Mesothelial cell of epicardium (in vitro differentiated cells): ENCODE measurements around the gene ROGDI. TPM values are rescaled to one million over a fixed set of nuclear protein-coding genes. Genes with fewer than 3 reads are reported as not detected.
A peak's percentile ranks its signal among the peaks of the same experiment; 100 is the strongest.

Experiments
- DNase-seq, 2 experiments: peaks; one replicate each; pipeline ENCODE4 v3.0.0; 2021; ENCODE audit warnings: low spot score in 2 of 2; ENCODE audit not compliant: unreplicated experiment in 2 of 2
- H3K27ac Mint-ChIP-seq: 2 replicates; pipeline ENCODE4 v1.8.0; 2021; ENCODE audit warnings: mixed read lengths
- H3K27me3 Mint-ChIP-seq: 2 replicates; pipeline ENCODE4 v1.8.0; 2021; ENCODE audit warnings: low read depth, mixed read lengths
- H3K36me3 Mint-ChIP-seq: 2 replicates; pipeline ENCODE4 v1.8.0; 2021; ENCODE audit warnings: mixed read lengths
- H3K4me1 Mint-ChIP-seq: 2 replicates; pipeline ENCODE4 v1.8.0; 2021; ENCODE audit warnings: mixed read lengths
- H3K4me3 Mint-ChIP-seq: 2 replicates; pipeline ENCODE4 v1.8.0; 2021; ENCODE audit warnings: mild to moderate bottlenecking, moderate library complexity, mixed read lengths
- H3K9me3 Mint-ChIP-seq: 2 replicates; pipeline ENCODE4 v1.8.0; 2021; ENCODE audit warnings: mixed read lengths
- total RNA-seq: library from RNA; stranded (reverse); gene quantifications from 3 replicates; pipeline ENCODE4 v1.2.1, GENCODE V29; 2021
- TF ChIP-seq, protein P1 (sequence below): fragments of 200-600 bp; sonication (generic); IDR thresholded peaks from one replicate; pipeline ENCODE4 v1.5.0; 2021; ENCODE audit warnings: antibody characterized with exemption; ENCODE audit not compliant: unreplicated experiment

Gene ROGDI
- total RNA-seq, 1 donor from 2014 or later: 61.8 TPM

DNA sequence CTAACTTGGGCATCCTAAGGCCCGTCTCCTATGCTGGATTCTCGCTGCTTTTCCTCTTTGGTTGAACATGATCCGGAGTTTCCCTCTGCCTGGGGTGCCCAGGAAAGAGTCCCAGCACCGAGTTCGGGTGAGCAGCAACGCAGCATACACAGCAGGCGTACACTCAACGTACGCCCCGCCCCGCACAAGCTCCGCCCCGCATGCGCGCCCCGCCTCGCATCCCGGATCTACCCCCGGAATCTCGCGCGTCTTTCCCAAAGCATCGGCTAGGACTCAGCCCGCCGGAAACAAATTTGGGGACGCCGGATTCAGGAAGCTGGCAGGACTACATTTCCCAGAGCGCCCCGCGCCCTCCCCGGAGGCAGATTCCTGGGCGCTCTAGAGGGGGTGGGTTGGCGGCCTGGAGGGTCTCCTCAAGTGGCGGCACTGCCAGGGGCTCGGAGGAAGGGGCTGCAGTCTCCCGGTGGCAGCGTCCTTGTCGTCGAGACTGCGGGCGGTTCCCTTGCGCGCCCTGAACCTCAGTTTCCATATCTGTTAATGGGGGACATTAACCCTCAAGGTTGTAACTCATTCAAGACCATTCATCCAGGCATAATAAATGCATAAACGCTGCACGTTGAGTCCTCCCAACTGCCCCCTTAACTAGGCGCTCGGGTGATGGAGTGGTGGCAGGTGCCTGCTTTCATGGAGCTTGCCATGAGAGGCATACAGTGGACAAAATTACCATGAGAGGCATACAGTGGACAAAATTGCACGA, 33.7 kb downstream of the ROGDI start:
- no peaks in the 10 kb centered on the region for H3K27me3 Mint-ChIP-seq
- peaks cover 15% of the 10 kb centered on the region for H3K4me1 Mint-ChIP-seq
- TF ChIP-seq, protein P1, sequence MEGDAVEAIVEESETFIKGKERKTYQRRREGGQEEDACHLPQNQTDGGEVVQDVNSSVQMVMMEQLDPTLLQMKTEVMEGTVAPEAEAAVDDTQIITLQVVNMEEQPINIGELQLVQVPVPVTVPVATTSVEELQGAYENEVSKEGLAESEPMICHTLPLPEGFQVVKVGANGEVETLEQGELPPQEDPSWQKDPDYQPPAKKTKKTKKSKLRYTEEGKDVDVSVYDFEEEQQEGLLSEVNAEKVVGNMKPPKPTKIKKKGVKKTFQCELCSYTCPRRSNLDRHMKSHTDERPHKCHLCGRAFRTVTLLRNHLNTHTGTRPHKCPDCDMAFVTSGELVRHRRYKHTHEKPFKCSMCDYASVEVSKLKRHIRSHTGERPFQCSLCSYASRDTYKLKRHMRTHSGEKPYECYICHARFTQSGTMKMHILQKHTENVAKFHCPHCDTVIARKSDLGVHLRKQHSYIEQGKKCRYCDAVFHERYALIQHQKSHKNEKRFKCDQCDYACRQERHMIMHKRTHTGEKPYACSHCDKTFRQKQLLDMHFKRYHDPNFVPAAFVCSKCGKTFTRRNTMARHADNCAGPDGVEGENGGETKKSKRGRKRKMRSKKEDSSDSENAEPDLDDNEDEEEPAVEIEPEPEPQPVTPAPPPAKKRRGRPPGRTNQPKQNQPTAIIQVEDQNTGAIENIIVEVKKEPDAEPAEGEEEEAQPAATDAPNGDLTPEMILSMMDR: no peak
- H3K27ac Mint-ChIP-seq: peak overlapping the region; percentile 97
- H3K4me3 Mint-ChIP-seq: peak overlapping the region; percentile 79
- peak; percentile 92 to 98 for DNase-seq
- no peaks in the 10 kb centered on the region for H3K36me3 Mint-ChIP-seq
- no peaks in the 10 kb centered on the region for H3K9me3 Mint-ChIP-seq

DNA sequence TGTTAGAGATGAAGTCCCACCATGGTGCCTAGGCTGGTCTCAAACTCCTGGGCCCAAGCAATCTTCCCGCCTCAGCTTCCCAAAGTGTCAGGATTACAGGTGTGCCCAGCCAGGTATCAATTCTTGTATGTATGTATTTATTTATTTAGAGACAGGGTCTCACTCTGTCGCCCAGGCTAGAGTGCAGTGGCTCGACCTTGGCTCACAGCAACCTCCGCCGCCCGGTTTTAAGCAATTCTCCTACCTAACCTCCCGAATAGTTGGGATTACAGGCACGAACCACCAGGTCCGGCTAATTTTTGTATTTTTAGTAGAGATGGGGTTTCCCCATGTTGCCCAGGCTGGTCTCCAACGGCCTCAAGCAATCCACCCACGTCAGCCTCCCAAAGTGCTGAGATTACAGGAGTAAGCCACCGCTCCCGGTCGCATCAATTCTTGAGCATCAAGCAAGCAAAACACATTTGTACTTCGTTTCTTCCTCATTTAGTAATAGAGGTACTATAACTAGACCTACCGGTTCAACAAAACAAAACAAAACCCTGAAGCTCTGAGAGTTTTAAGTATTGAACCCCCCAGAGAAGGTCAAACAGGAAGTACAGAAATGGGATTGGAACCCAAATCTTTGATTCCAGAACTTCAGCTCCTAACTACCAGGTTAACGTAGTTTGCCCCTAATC, 34.4 kb downstream of the ROGDI start:
- Mint-ChIP-seq H3K4me3 (peak overlapping the region; percentile 79), H3K9me3 (no peaks in the 10 kb centered on the region), H3K27ac (peak overlapping the region; percentile 97), H3K4me1 (peaks cover 15% of the 10 kb centered on the region), H3K36me3 (no peaks in the 10 kb centered on the region), H3K27me3 (no peaks in the 10 kb centered on the region)
- TF ChIP-seq, protein P1: no peak
- DNase-seq: no peak

DNA sequence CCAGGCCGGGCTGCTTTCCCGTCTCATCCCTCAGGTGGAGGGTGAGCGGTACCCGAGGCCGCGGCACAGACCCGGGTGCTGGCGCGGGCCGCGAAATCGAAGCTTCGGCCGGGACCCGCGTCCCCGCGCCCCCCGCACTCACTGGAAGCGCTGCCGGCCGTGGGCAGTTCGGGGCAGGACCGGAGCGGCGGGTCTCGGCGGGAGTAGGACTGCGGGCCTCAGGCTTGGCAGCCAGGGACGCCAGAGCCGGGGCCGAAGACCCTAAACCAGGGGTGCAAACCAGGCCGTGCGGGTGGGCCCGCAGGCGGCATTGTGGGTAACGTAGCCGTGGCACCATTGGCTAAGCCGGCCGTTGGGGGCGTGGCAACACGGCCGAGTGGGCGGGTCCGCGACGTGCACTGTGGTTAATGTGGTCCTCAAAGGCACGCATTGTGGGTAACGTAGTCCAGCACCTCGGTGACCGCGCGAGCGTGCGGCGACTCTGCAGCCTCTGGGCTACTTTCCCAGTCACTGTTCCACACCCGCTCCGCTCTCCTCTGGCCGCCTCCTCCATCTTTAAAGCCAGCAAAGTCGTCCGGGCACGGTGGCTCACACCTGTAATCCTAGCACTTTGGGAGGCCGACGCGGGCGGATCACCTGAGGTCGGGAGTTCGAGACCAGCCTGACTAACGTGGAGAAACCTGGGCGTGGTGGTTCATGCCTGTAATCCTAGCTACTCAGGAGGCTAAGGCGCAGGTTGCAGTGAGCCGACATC, 35.4 kb downstream of the ROGDI start, which contains the start of gene ZNF500:
Gene ZNF500, minus strand, starts transcription at position 288 of the 754 bp plus-strand sequence. CDS start 1,184 bp downstream, outside the sequence.
- Mint-ChIP-seq H3K4me3 (peak within 1 kb of the TSS; percentile 79), H3K36me3 (peaks cover 2% of the 10 kb centered on the region), H3K4me1 (peaks cover 15% of the 10 kb centered on the region), H3K27ac (peak within 1 kb of the TSS; percentile 97), H3K27me3 (no peaks in the 10 kb centered on the region), H3K9me3 (no peaks in the 10 kb centered on the region)
- TF ChIP-seq, protein P1: no peak
- DNase-seq: peak; percentile 88 to 98

DNA sequence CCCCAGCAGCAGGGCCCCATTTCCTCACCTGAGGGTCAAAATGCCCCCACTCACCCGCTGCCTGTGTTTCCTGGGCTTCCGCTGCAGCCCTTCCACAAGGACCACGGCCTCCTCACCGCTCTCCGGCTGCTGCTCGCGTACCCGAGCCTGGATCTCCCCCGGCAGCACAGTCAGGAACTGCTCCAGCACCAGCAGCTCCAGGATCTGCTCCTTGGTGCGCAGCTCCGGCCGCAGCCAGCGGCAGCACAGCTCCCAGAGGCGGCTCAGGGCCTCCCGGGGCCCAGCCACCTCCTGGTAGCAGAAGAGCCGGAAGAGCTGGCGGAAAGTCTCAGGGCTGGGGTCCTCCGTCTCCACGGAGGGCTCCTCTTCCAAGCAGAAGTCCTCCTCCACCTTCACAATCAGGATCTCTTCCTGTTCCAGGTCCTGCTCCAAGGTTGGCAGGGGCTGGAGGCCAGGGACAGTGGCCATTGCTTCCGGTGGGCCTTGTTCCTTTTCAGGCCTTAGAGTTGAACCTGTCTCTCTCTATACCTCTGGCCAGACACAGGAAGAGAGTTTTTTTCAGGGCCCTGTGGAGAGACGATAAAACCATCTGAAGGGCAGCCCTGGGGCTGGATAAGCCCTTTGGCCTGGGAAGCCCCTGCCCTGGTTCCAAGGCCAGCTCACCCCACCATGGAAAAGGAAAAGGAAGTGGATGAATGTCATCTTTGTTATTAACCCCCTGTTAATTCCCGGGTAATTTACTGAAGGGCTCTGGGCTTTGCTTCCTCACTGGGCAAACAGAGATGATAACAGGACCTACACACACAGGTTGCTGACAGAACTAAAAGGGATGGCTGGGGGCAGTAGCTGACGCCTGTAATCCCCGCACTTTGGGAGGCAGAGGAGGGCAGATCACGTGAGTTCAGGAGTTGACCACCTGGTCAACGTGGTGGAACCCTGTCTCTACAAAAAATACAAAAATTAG, 36.6 kb downstream of the ROGDI start:
- Mint-ChIP-seq H3K9me3 (no peaks in the 10 kb centered on the region), H3K4me1 (peaks cover 15% of the 10 kb centered on the region), H3K27me3 (no peaks in the 10 kb centered on the region), H3K27ac (peak overlapping the region; percentile 71), H3K36me3 (peaks cover 5% of the 10 kb centered on the region), H3K4me3 (peak overlapping the region; percentile 75)
- no peak for DNase-seq
- TF ChIP-seq, protein P1: no peak

DNA sequence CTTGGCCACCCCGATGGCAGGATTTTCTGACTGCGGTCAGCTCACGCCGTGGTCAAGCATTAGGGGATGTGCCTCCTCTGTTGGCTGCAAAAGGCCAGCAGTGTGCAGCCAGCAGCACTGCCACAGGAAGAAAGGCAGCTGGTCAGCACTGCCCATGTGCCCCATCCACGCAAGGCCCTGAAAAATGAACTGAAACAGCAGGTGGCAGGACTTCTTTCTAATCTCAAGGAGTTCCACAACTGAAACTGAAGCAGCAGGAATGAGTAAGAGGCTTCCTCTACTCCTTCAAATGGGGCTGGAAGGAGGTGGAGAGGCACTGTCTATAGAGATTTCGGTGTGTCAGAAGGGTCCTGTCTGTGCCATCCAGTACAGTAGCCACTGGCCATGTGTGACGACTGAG, 38.6 kb downstream of the ROGDI start:
- H3K9me3 Mint-ChIP-seq: no peaks in the 10 kb centered on the region
- peaks cover 19% of the 10 kb centered on the region for H3K36me3 Mint-ChIP-seq
- no peak overlapping the region for H3K4me3 Mint-ChIP-seq
- peaks cover 15% of the 10 kb centered on the region for H3K4me1 Mint-ChIP-seq
- DNase-seq: no peak
- H3K27me3 Mint-ChIP-seq: no peaks in the 10 kb centered on the region
- TF ChIP-seq, protein P1: no peak
- no peak overlapping the region for H3K27ac Mint-ChIP-seq
